Measurements from ENCODE around the gene GAPDHS. TPM values are rescaled to one million over a fixed set of nuclear protein-coding genes. Genes with fewer than 3 reads are reported as not detected.

Gene GAPDHS
- polyA plus RNA-seq, 1 of the 3 experiments (the other 2 are of a cell fraction) = not detected

DNA sequence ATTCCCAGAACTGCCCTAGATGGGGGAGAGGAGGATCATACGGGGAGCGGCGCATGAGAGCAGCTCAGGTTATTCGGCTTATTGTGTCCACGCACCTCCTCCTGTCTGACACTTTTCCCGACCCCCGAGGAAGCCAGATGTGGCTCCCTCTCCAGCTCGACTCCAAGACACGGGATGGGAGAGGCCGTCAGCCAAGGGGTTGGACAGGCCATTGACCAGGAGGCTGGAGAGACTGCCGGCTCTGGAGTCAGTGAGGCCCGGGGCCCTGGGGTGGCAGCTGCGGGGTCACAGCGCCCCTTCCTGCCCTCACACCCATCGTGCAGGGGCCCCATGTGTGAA is 22.7 kb upstream of the GAPDHS start:
- ChIA-PET POLR2A (interaction anchor here (0.6 kb wide), 1 partner anchor 10 kb away, joined by 4 read pairs; no protein-coding TSS in a partner anchor), CTCF (interaction anchor here (0.5 to 8.3 kb wide), 42 partner anchors 8 to 333 kb away, joined by 3 to 127 read pairs (median 4); partner anchors contain the start of genes ATP4A, FFAR3 and KRTDAP)
- Histone ChIP-seq H3F3A (replicated peaks; ENCODE audit: insufficient read depth) (no peaks in the 10 kb centered on the region), H4K20me1 (ENCODE audit: insufficient read depth) (no peaks in the 10 kb centered on the region), H3K4me3 (ENCODE audit: low read depth in 2 of 2, low read length in 1 of 2) (peak overlapping the region in 1 of 2 experiments; percentile 46; a peak in 1 of 4 replicates), H3K79me2 (ENCODE audit: insufficient read depth) (no peaks in the 10 kb centered on the region), H3K27ac (ENCODE audit: low read depth in 2 of 2, low read length in 1 of 2) (no peak overlapping the region), H3K9me2 (no peaks in the 10 kb centered on the region), H3K4me2 (peak overlapping the region; percentile 53; the same call in 1 of the 2 replicates), H3K27me3 (ENCODE audit: insufficient read depth) (peaks cover 81% of the 10 kb centered on the region), H3K4me1 (ENCODE audit: control insufficient read depth in 1 of 2, insufficient read depth in 2 of 2, low read depth in 1 of 2, low read length in 1 of 2) (no peaks in the 10 kb centered on the region; a peak in 2 of 4 replicates), H3K9ac (no peak overlapping the region), H2AFZ (ENCODE audit: low read depth) (no peak overlapping the region), H3K36me3 (replicated peaks in 1 of 2; ENCODE audit: control insufficient read depth in 1 of 2, insufficient read depth in 2 of 2, low read length in 1 of 2) (no peaks in the 10 kb centered on the region), H3K9me3 (no peaks in the 10 kb centered on the region)
- no peak for DNase-seq
- WGBS (ENCODE audit: low lambda C conversion rate) = 2% methylated on average over 13 of the region's 15 CpGs
- TF ChIP-seq TEAD4 (IDR thresholded peaks at IDR 0.05; ENCODE audit: borderline replicate concordance, insufficient read depth) (no peak), YY1 (IDR thresholded peaks at IDR 0.05; ENCODE audit: low read depth) (no peak), SMC3 (IDR thresholded peaks at IDR 0.05; ENCODE audit: low read depth, low read length) (no peak), JUND (IDR thresholded peaks at IDR 0.05) (no peak), POLR2AphosphoS5 (IDR thresholded peaks at IDR 0.05; ENCODE audit: low read depth, low read length) (no peak), TCF12 (IDR thresholded peaks at IDR 0.05) (no peak)

DNA sequence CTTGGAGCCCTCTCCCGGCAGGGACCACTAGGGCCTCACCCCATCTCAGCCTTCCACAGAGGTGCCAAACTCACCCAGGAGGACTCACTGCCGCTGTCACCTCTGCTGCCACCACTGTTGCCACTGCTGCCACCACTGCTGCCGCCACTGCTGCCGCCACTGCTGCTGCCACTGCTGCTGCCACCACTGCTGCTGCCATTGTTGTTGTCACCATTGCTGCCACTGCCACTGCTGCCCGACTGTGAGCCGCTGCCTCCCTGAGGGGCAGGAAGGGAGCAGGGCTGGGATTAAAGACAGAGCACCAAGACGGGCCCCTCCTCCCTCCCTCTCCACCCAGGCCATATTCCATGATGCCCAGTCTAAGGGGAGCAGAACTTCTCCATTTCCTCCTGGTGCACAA is 21.9 kb upstream of the GAPDHS start:
- peaks cover 73% of the 10 kb centered on the region for H3K27me3 ChIP-seq (ENCODE audit: insufficient read depth)
- CTCF ChIA-PET = interaction anchor here (0.6 to 8.3 kb wide), 14 partner anchors 12 to 684 kb away, joined by 3 to 127 read pairs (median 7); partner anchors contain the start of gene LGI4

DNA sequence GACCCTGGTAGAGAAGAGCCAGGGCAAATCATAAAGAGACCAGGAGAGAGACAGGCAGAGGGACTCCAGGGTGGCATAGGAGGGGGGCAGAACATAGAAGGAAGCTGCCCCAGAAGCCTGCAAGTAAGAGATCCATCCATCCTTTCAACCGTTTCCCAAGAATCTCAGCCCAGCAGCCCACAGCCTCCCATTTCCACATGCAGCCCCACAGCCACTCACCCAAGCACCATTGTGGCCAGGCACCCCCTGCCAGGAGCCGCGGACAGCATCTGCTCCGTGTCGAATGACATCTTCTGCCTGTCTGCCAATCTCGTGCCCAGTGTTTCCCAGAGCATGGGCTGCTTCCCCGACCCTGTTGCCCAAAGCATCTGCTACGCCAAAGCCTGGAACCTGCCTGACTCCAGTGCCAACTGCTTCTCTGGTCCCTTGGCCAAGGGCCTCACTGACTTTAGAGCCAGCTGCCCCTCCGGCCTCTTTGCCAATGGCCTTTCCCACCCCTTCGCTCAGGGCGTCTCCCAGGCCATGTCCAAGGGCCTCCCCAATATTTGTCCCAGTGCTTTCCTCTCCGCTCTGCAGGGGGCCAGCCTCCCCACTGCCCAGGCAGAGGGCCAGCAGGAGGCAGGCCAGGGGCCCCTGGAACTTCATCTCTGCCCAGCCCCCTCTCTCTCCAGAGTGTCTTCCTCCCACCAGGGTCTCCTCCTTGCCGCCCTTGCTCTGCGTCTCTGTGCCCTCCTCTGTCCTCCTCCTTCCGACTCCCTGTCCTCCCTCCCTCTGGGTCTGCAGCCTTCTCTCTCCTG is 20.2 kb upstream of the GAPDHS start:
- no peaks in the 10 kb centered on the region for H4K20me1 ChIP-seq (ENCODE audit: insufficient read depth)
- no peak for DNase-seq
- 17% methylated on average over 15 of the region's 15 CpGs for WGBS (ENCODE audit: low lambda C conversion rate)
- no peak overlapping the region for H3K4me3 ChIP-seq (ENCODE audit: low read depth in 2 of 2, low read length in 1 of 2)
- POLR2A ChIA-PET = no interaction called here
- no peak overlapping the region for H3K4me2 ChIP-seq
- no peak overlapping the region for H2AFZ ChIP-seq (ENCODE audit: low read depth)
- no peak overlapping the region for H3K27ac ChIP-seq (ENCODE audit: low read depth in 2 of 2, low read length in 1 of 2)
- H3K79me2 ChIP-seq (ENCODE audit: insufficient read depth) = no peaks in the 10 kb centered on the region
- peaks cover 56% of the 10 kb centered on the region for H3K27me3 ChIP-seq (ENCODE audit: insufficient read depth)
- H3K9ac ChIP-seq = no peak overlapping the region
- H3K9me2 ChIP-seq = no peaks in the 10 kb centered on the region
- no peaks in the 10 kb centered on the region for H3K9me3 ChIP-seq
- no peaks in the 10 kb centered on the region for H3F3A ChIP-seq (replicated peaks; ENCODE audit: insufficient read depth)
- H3K36me3 ChIP-seq (replicated peaks in 1 of 2; ENCODE audit: control insufficient read depth in 1 of 2, insufficient read depth in 2 of 2, low read length in 1 of 2) = no peaks in the 10 kb centered on the region
- CTCF ChIA-PET = interaction anchor here (1.2 to 1.5 kb wide), 3 partner anchors 18 to 45 kb away, joined by 3 to 9 read pairs (median 4); no protein-coding TSS in a partner anchor
- no peak for TF ChIP-seq RCOR1 (IDR thresholded peaks at IDR 0.05; ENCODE audit: low read length)
- no peak for TF ChIP-seq TEAD4 (IDR thresholded peaks at IDR 0.05; ENCODE audit: borderline replicate concordance, insufficient read depth)
- no peak for TF ChIP-seq SMC3 (IDR thresholded peaks at IDR 0.05; ENCODE audit: low read depth, low read length)
- no peak for TF ChIP-seq SIN3A (IDR thresholded peaks at IDR 0.05; ENCODE audit: borderline replicate concordance, low read depth, low read length)
- no peak for TF ChIP-seq EZH2phosphoT487 (IDR thresholded peaks at IDR 0.05; ENCODE audit: borderline replicate concordance, low read depth)
- no peak for TF ChIP-seq FOXJ3 (CRISPR knock-in tag; IDR thresholded peaks at IDR 0.05)
- TF ChIP-seq, protein P1, sequence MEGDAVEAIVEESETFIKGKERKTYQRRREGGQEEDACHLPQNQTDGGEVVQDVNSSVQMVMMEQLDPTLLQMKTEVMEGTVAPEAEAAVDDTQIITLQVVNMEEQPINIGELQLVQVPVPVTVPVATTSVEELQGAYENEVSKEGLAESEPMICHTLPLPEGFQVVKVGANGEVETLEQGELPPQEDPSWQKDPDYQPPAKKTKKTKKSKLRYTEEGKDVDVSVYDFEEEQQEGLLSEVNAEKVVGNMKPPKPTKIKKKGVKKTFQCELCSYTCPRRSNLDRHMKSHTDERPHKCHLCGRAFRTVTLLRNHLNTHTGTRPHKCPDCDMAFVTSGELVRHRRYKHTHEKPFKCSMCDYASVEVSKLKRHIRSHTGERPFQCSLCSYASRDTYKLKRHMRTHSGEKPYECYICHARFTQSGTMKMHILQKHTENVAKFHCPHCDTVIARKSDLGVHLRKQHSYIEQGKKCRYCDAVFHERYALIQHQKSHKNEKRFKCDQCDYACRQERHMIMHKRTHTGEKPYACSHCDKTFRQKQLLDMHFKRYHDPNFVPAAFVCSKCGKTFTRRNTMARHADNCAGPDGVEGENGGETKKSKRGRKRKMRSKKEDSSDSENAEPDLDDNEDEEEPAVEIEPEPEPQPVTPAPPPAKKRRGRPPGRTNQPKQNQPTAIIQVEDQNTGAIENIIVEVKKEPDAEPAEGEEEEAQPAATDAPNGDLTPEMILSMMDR (IDR thresholded peaks at IDR 0.05) = no peak
- TF ChIP-seq FOXM1 (IDR thresholded peaks at IDR 0.05; ENCODE audit: low read depth) = no peak
- TF ChIP-seq GATA2 (CRISPR knock-in tag; IDR thresholded peaks at IDR 0.05) = no peak
- TF ChIP-seq RXRA (IDR thresholded peaks at IDR 0.05; ENCODE audit: borderline replicate concordance, low read depth) = no peak
- TF ChIP-seq NFIC (IDR thresholded peaks at IDR 0.05; ENCODE audit: borderline replicate concordance) = no peak
- TF ChIP-seq, protein P2, sequence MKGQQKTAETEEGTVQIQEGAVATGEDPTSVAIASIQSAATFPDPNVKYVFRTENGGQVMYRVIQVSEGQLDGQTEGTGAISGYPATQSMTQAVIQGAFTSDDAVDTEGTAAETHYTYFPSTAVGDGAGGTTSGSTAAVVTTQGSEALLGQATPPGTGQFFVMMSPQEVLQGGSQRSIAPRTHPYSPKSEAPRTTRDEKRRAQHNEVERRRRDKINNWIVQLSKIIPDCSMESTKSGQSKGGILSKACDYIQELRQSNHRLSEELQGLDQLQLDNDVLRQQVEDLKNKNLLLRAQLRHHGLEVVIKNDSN (IDR thresholded peaks at IDR 0.05; ENCODE audit: borderline replicate concordance, low read depth) = no peak
- H3K4me1 ChIP-seq (ENCODE audit: control insufficient read depth in 1 of 2, insufficient read depth in 2 of 2, low read depth in 1 of 2, low read length in 1 of 2) = no peaks in the 10 kb centered on the region; a peak in 2 of 4 replicates

More for the DNA sequence above, 21.9 kb upstream of the GAPDHS start:
- Histone ChIP-seq H3K4me2 (no peak overlapping the region), H3K36me3 (replicated peaks in 1 of 2; ENCODE audit: control insufficient read depth in 1 of 2, insufficient read depth in 2 of 2, low read length in 1 of 2) (no peaks in the 10 kb centered on the region), H4K20me1 (ENCODE audit: insufficient read depth) (no peaks in the 10 kb centered on the region), H3K9me2 (no peaks in the 10 kb centered on the region), H3F3A (replicated peaks; ENCODE audit: insufficient read depth) (no peaks in the 10 kb centered on the region), H3K4me3 (ENCODE audit: low read depth in 2 of 2, low read length in 1 of 2) (no peak overlapping the region), H2AFZ (ENCODE audit: low read depth) (no peak overlapping the region), H3K9ac (no peak overlapping the region), H3K79me2 (ENCODE audit: insufficient read depth) (no peaks in the 10 kb centered on the region), H3K9me3 (no peaks in the 10 kb centered on the region), H3K4me1 (ENCODE audit: control insufficient read depth in 1 of 2, insufficient read depth in 2 of 2, low read depth in 1 of 2, low read length in 1 of 2) (no peaks in the 10 kb centered on the region; a peak in 2 of 4 replicates), H3K27ac (ENCODE audit: low read depth in 2 of 2, low read length in 1 of 2) (no peak overlapping the region)
- no peak for DNase-seq
- 22% methylated on average over 4 of the region's 7 CpGs for WGBS (ENCODE audit: low lambda C conversion rate)
- POLR2A ChIA-PET = no interaction called here
- TF ChIP-seq EP300 (IDR thresholded peaks at IDR 0.05; ENCODE audit: borderline replicate concordance in 1 of 2, low read depth in 1 of 2, low read length in 1 of 2) = no peak
- TF ChIP-seq RXRA (IDR thresholded peaks at IDR 0.05; ENCODE audit: borderline replicate concordance, low read depth) = no peak
- no peak for TF ChIP-seq MEF2A (IDR thresholded peaks at IDR 0.05; ENCODE audit: borderline replicate concordance, low read depth)
- no peak for TF ChIP-seq SMC3 (IDR thresholded peaks at IDR 0.05; ENCODE audit: low read depth, low read length)
- TF ChIP-seq FOSL2 (IDR thresholded peaks at IDR 0.05; ENCODE audit: borderline replicate concordance, low read depth) = no peak
- no peak for TF ChIP-seq GATA2 (CRISPR knock-in tag; IDR thresholded peaks at IDR 0.05)
- TF ChIP-seq NRF1 (IDR thresholded peaks at IDR 0.05; ENCODE audit: low read depth, low read length) = no peak
- TF ChIP-seq TCF12 (IDR thresholded peaks at IDR 0.05) = no peak
- TF ChIP-seq JUND (IDR thresholded peaks at IDR 0.05) = no peak
